Measurements from ENCODE around the gene MLLT1. TPM values are rescaled to one million over a fixed set of nuclear protein-coding genes. Genes with fewer than 3 reads are reported as not detected.

The MLLT1 gene
- 21.6 and 22.2 TPM in 2 replicates for total RNA-seq

GRCh38 chr19:6279931-6280591 lies at the start of gene MLLT1:
MLLT1 (minus strand) TSS chr19:6279975; CDS start chr19:6279784, 191 bp downstream.

Small RNAs within 50 kb of the gene (small RNA-seq; reads per million reads assigned to genes)
- gene AC011471.1 = not detected

Other genes starting within 250 kb of the MLLT1 start
- gene RFX2, start 169.5 kb downstream of the MLLT1 start, total RNA-seq = 18.3 and 19.9 TPM in 2 replicates
- not detected in 2 replicates for gene ACSBG2, start 144.3 kb downstream of the MLLT1 start, total RNA-seq
- gene ACER1, start 53.6 kb upstream of the MLLT1 start, total RNA-seq = not detected in 2 replicates
- 34.1 and 41.7 TPM in 2 replicates for gene CLPP, start 81.6 kb upstream of the MLLT1 start, total RNA-seq
- gene ALKBH7, start 92.8 kb upstream of the MLLT1 start, total RNA-seq = 42.0 and 54.8 TPM in 2 replicates
- 0.97 and 2.9 TPM in 2 replicates for gene PSPN, start 96.0 kb upstream of the MLLT1 start, total RNA-seq
- 45.9 and 46.8 TPM in 2 replicates for gene GTF2F1, start 113.2 kb upstream of the MLLT1 start, total RNA-seq
- gene KHSRP, start 144.8 kb upstream of the MLLT1 start, total RNA-seq = 104 and 115 TPM in 2 replicates
- 0.12 and 0.16 TPM in 2 replicates for gene SLC25A41, start 153.8 kb upstream of the MLLT1 start, total RNA-seq
- gene SLC25A23, start 179.8 kb upstream of the MLLT1 start, total RNA-seq = 71.8 and 74.3 TPM in 2 replicates
- gene CRB3, start 184.3 kb upstream of the MLLT1 start, total RNA-seq = not detected in 2 replicates
- gene DENND1C, start 201.8 kb upstream of the MLLT1 start, total RNA-seq = not detected in 2 replicates
- gene TUBB4A, start 222.3 kb upstream of the MLLT1 start, total RNA-seq = not detected in 2 replicates